ELF-1 (cell line): Measurements from ENCODE around the gene B9D1.

ENCODE experiments used
- DNase-seq: peaks from one replicate; pipeline ENCODE4 v3.0.0-alpha.2; 2016; ENCODE audit warnings: low read depth, low spot score

The B9D1 gene

GRCh38 chr17:19388791-19389785 lies 26.6 kb upstream of the B9D1 start:
- no peak for DNase-seq

- DNase-seq, result no peak
These were observed 25.5 kb upstream of the B9D1 start for GRCh38 chr17:19387921-19388521.

GRCh38 chr17:19386974-19387920 lies 24.7 kb upstream of the B9D1 start, which contains the start of gene MFAP4:
MFAP4 (minus strand) TSS chr17:19387190; CDS start chr17:19387155, 35 bp downstream.
- DNase-seq, result no peak

GRCh38 chr17:19386051-19386929 lies 23.8 kb upstream of the B9D1 start:
- DNase-seq, result no peak

DNA sequence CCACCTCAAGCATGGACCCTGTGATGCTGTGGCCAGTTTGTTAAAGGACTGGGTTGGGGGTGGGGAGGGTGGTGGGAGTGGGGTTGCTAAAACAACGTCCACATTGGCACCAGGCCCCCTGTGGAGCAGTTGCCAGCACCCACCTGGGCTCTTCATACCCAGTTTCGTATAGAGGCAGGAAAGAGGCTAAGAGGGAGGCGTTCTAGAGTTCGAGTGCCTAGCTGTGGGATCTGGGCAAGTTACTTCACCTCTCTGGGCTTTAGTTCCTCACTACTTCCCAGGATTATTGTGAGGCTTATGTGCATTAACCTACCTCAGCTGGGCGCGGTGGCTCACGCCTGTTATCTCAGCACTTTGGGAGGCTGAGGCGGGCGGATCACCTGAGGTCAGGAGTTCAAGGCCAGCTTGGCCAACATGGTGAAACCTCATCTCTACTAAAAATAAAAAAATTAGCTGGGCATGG lies 23.0 kb upstream of the B9D1 start:
- no peak for DNase-seq

GRCh38 chr17:19384723-19385391 lies 22.3 kb upstream of the B9D1 start:
- no peak for DNase-seq

DNA sequence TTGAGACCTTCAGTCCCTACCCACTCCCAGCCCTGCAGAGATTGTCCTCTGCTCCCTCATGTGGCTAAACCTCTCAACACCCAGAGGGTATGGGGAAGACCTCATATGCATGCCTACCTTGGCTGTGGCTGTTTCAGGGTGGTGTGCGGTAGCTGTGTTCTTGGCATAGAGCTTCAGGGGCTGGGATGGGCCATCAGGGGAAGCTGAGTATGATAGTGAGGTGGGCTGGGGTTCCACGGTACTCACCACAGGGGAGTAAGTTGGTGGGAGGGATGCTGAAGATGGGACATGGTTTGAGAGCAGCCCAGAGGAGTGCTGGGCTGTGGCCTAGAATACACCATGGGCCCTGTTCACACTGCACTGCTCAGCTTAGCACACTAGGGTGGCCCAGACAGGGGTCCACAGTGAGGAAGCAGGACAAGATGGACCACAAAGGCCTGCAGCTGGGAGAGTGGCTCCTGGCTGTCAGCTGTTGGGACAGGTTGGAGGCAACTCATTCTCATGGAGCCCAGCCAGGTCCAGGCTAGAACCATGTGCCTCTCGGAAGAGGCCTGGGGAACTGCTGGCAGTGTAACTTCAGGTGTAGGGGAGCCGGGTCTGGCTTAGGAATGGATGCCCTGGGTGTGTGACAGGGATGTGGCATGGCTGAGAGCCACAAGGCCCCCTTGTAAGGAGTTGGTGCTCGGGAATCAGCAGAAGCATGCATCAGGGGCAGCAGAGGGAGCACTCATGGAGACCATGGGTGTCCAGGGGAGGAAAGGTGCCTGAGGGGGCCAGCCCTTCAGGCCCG lies 21.4 kb upstream of the B9D1 start:
- DNase-seq, result no peak

GRCh38 chr17:19382531-19383444 lies 20.3 kb upstream of the B9D1 start:
- DNase-seq, result no peak

- DNase-seq, result no peak
These were observed 19.4 kb upstream of the B9D1 start for GRCh38 chr17:19381741-19382444.

GRCh38 chr17:19381361-19381740 lies 18.8 kb upstream of the B9D1 start:
- DNase-seq, result no peak

- DNase-seq, result no peak
These were observed 18.2 kb upstream of the B9D1 start for GRCh38 chr17:19380481-19381301.

- no peak for DNase-seq
These were observed 17.0 kb upstream of the B9D1 start for GRCh38 chr17:19379361-19380065.

- DNase-seq, result no peak
These were observed 16.2 kb upstream of the B9D1 start, which contains the start of gene MAPK7 for GRCh38 chr17:19378416-19379360. MAPK7 (plus strand) TSS chr17:19378498; CDS start chr17:19378901, 403 bp downstream.

DNA sequence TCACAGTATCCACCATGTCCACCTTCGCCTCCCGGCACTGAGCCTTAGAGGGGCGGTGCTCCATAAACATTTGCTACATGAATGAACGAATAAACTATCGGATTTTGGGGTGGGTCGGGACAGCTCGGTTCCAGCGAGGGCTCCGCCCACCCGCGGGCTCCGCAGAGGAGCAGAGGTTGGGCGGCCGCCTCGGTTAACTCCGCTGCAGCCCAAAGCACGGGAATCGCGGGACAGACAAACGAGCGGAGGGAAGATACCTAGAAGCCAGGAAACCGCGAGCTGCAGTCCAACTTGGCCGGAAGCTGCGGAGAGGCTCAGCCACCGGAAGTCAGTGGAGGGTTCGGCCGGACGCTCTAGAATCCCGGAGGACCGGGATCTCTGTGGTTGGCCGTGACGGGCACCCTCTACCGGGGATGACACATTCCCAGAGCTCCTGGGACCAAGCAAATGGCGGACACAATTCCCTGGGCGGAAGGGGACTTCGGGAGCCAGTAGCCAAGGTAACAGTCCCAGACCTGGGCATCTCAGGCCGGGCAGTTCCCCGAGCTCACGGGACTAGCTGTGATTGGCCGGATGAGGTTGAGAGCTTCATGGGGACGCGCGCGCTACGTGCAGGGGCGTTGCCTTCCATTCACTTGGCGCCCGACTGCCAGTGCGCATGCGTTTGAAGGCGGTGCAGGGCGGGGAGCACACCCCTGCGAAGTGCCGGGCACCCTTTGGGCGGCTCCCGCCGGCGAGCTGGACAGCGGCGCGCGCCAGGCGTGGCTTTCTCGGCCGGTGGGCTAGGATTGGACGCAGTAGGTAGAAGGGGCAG lies 15.3 kb upstream of the B9D1 start:
- DNase-seq, result peak; percentile 100
